HepG2 (cell line): ENCODE results near the gene TMEM95. TPM values are rescaled to one million over a fixed set of nuclear protein-coding genes. Genes with fewer than 3 reads are reported as not detected.

Source experiments
- CERS6 ChIP-seq: sonication (generic); formaldehyde crosslinking; IDR thresholded peaks from 2 replicates; pipeline ENCODE4 v1.5.0; 2020; ENCODE audit warnings: missing genetic modification reagents
- GZF1 ChIP-seq: sonication (generic); formaldehyde crosslinking; IDR thresholded peaks from 2 replicates; pipeline ENCODE4 v1.5.1; 2020; ENCODE audit warnings: mild to moderate bottlenecking, missing genetic modification reagents
- HMG20B ChIP-seq: conservative IDR thresholded peaks from 2 replicates; pipeline ENCODE4 v1.6.1; 2016; ENCODE audit warnings: missing genetic modification reagents, missing compliant biosample characterization
- HNF1B ChIP-seq: sonication (generic); formaldehyde crosslinking; IDR thresholded peaks from 2 replicates; pipeline ENCODE4 v1.5.1; 2020; ENCODE audit warnings: mild to moderate bottlenecking, moderate library complexity, missing genetic modification reagents
- HOXA3 ChIP-seq: sonication (generic); formaldehyde crosslinking; IDR thresholded peaks from 2 replicates; pipeline ENCODE4 v1.5.0; 2020; ENCODE audit warnings: missing genetic modification reagents
- KDM2A ChIP-seq: sonication (generic); formaldehyde crosslinking; IDR thresholded peaks from 2 replicates; pipeline ENCODE4 v1.4.0; 2020; ENCODE audit warnings: low read depth, missing genetic modification reagents, borderline replicate concordance
- MTERF4 ChIP-seq: sonication (generic); formaldehyde crosslinking; IDR thresholded peaks from 2 replicates; pipeline ENCODE4 v1.8.0; 2023; ENCODE audit warnings: mild to moderate bottlenecking, missing genetic modification reagents
- NCOR1 ChIP-seq: fragments of 200-600 bp; sonication (generic); IDR thresholded peaks from 2 replicates; pipeline ENCODE4 v1.7.0; 2017; ENCODE audit warnings: antibody characterized with exemption, low read length, borderline replicate concordance
- NFRKB ChIP-seq: fragments of 450-650 bp; IDR thresholded peaks from 2 replicates; pipeline ENCODE4 v1.6.1; 2017
- RBM39 ChIP-seq: fragments of 200-400 bp; formaldehyde crosslinking; IDR thresholded peaks from one replicate; pipeline ENCODE4 v1.6.1; 2018; ENCODE audit warnings: antibody characterized with exemption, mild to moderate bottlenecking, low read depth, low read length; ENCODE audit not compliant: poor library complexity, severe bottlenecking
- SRSF9 ChIP-seq: fragments of 200-400 bp; formaldehyde crosslinking; IDR thresholded peaks from 2 replicates; pipeline ENCODE4 v1.6.1; 2018; ENCODE audit warnings: borderline replicate concordance, mild to moderate bottlenecking, low read depth, low read length; ENCODE audit not compliant: insufficient read depth, poor library complexity, severe bottlenecking
- ZFP1 ChIP-seq: IDR thresholded peaks from 2 replicates; pipeline ENCODE4 v1.6.1; 2016
- ZMYM2 ChIP-seq: sonication (generic); formaldehyde crosslinking; IDR thresholded peaks from 2 replicates; pipeline ENCODE4 v1.8.0; 2022; ENCODE audit warnings: mild to moderate bottlenecking, missing genetic modification reagents
- ZNF101 ChIP-seq: sonication (generic); formaldehyde crosslinking; IDR thresholded peaks from 2 replicates; pipeline ENCODE4 v1.4.0; 2020; ENCODE audit warnings: mild to moderate bottlenecking, low read depth, missing genetic modification reagents, borderline replicate concordance
- ZNF17 ChIP-seq: sonication (generic); formaldehyde crosslinking; IDR thresholded peaks from 2 replicates; pipeline ENCODE4 v1.5.0; 2020; ENCODE audit warnings: mild to moderate bottlenecking, missing genetic modification reagents
- ZNF468 ChIP-seq: sonication (generic); formaldehyde crosslinking; IDR thresholded peaks from 2 replicates; pipeline ENCODE4 v1.8.0; 2022; ENCODE audit warnings: mild to moderate bottlenecking, moderate library complexity, missing genetic modification reagents
- ZNF562 ChIP-seq: sonication (generic); formaldehyde crosslinking; IDR thresholded peaks from 2 replicates; pipeline ENCODE4 v1.8.0; 2022; ENCODE audit warnings: missing genetic modification reagents, borderline replicate concordance
- ZNF607 ChIP-seq: sonication (generic); formaldehyde crosslinking; IDR thresholded peaks from 2 replicates; pipeline ENCODE4 v1.5.1; 2020; ENCODE audit warnings: missing genetic modification reagents, mild to moderate bottlenecking, borderline replicate concordance
- ZNF660 ChIP-seq: sonication (generic); formaldehyde crosslinking; IDR thresholded peaks from 2 replicates; pipeline ENCODE4 v1.5.1; 2020; ENCODE audit warnings: mild to moderate bottlenecking, low read depth, missing genetic modification reagents, borderline replicate concordance
- polyA plus RNA-seq, 8 experiments: library from polyadenylated mRNA; depleted of rRNA in 3 of 8; stranded (reverse) in 7 of 8; unstranded in 1 of 8; fragments of >200 nt; fragmentation: Illumina TruSeq in 4 of 8; extraction: Trizol in 4 of 8; gene quantifications; 2 replicates each; pipeline versions ENCODE4 v1.2.1 to v1.2.3, GENCODE V29; 2011 to 2016; ENCODE audit warnings: low read depth in 4 of 8, missing spikeins in 1 of 8, mixed read lengths in 1 of 8; ENCODE audit not compliant: insufficient read depth in 1 of 8
- total RNA-seq, 5 experiments: library from RNA; depleted of rRNA; stranded (reverse); fragments of >200 nt; fragmentation: Illumina TruSeq; extraction: Trizol; gene quantifications; 2 replicates each; pipeline ENCODE4 v1.2.3, GENCODE V29; 2016; ENCODE audit warnings: low read depth in 1 of 5
- TF ChIP-seq, protein P1 (sequence below): IDR thresholded peaks from 2 replicates; pipeline ENCODE4 v1.4.0; 2020; ENCODE audit warnings: mild to moderate bottlenecking, missing genetic modification reagents
- TF ChIP-seq, protein P2 (sequence below): IDR thresholded peaks from 2 replicates; pipeline ENCODE4 v1.6.1; 2016; ENCODE audit warnings: control low read depth

The TMEM95 gene
- total and polyA plus RNA-seq, 2 of the 13 experiments (the other 11 are each of a cell fraction or from before 2014, with no cell fraction given): not detected

- TF ChIP-seq HMG20B (no peak), NCOR1 (no peak), ZNF468 (CRISPR knock-in tag) (no peak), GZF1 (no peak), ZMYM2 (CRISPR knock-in tag) (no peak; the same call in 1 of the 2 replicates), ZNF17 (CRISPR knock-in tag) (no peak), ZFP1 (no peak), MTERF4 (no peak), HOXA3 (peak; percentile 87; the same call in 1 of the 2 replicates), RBM39 (no peak), CERS6 (CRISPR knock-in tag) (no peak), KDM2A (CRISPR knock-in tag) (peak; percentile 75; the same call in 1 of the 2 replicates), ZNF101 (no peak), ZNF660 (no peak), ZNF562 (CRISPR knock-in tag) (no peak), SRSF9 (no peak), ZNF607 (CRISPR knock-in tag) (peak; percentile 61; the same call in 1 of the 2 replicates), HNF1B (CRISPR knock-in tag) (peak; percentile 86), NFRKB (no peak)
- TF ChIP-seq, protein P1, sequence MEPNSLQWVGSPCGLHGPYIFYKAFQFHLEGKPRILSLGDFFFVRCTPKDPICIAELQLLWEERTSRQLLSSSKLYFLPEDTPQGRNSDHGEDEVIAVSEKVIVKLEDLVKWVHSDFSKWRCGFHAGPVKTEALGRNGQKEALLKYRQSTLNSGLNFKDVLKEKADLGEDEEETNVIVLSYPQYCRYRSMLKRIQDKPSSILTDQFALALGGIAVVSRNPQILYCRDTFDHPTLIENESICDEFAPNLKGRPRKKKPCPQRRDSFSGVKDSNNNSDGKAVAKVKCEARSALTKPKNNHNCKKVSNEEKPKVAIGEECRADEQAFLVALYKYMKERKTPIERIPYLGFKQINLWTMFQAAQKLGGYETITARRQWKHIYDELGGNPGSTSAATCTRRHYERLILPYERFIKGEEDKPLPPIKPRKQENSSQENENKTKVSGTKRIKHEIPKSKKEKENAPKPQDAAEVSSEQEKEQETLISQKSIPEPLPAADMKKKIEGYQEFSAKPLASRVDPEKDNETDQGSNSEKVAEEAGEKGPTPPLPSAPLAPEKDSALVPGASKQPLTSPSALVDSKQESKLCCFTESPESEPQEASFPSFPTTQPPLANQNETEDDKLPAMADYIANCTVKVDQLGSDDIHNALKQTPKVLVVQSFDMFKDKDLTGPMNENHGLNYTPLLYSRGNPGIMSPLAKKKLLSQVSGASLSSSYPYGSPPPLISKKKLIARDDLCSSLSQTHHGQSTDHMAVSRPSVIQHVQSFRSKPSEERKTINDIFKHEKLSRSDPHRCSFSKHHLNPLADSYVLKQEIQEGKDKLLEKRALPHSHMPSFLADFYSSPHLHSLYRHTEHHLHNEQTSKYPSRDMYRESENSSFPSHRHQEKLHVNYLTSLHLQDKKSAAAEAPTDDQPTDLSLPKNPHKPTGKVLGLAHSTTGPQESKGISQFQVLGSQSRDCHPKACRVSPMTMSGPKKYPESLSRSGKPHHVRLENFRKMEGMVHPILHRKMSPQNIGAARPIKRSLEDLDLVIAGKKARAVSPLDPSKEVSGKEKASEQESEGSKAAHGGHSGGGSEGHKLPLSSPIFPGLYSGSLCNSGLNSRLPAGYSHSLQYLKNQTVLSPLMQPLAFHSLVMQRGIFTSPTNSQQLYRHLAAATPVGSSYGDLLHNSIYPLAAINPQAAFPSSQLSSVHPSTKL: 0 out of 2 replicates have a peak, but pooled peaks have one; percentile 5
- TF ChIP-seq, protein P2, sequence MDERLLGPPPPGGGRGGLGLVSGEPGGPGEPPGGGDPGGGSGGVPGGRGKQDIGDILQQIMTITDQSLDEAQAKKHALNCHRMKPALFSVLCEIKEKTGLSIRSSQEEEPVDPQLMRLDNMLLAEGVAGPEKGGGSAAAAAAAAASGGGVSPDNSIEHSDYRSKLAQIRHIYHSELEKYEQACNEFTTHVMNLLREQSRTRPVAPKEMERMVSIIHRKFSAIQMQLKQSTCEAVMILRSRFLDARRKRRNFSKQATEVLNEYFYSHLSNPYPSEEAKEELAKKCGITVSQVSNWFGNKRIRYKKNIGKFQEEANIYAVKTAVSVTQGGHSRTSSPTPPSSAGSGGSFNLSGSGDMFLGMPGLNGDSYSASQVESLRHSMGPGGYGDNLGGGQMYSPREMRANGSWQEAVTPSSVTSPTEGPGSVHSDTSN: no peak; the same call in 1 of the 2 replicates
These were observed 47.9 kb upstream of the TMEM95 start, which contains the start of gene EIF5A (continued) for GRCh38 chr17:7306911-7307685.
